Measurements from ENCODE around the gene PTPRD. TPM values are rescaled to one million over a fixed set of nuclear protein-coding genes. Genes with fewer than 3 reads are reported as not detected.

The PTPRD gene
- total RNA-seq, 1 experiment from 2014 or later, result 32.5 TPM

- H3T11ph ChIP-seq (ENCODE audit: low read length), result no peak overlapping the region
- no peak overlapping the region for H3K23ac ChIP-seq (ENCODE audit: insufficient read length, low read depth, low read length)
- Mint-ChIP-seq H3K36me3 (ENCODE audit: insufficient read depth in 1 of 3, low read depth in 3 of 3) (peaks cover 0 to 12% (median 2%) of the 10 kb centered on the region in 3 experiments; a peak in 3 of 7 replicates), H3K27ac (no peak overlapping the region), H3K9me3 (peaks cover 3 to 7% of the 10 kb centered on the region in 2 experiments; a peak in 3 of 5 replicates), H3K4me3 (no peak overlapping the region), H3K4me1 (peaks cover 11 to 13% of the 10 kb centered on the region in 2 experiments), H3K27me3 (ENCODE audit: low read depth) (no peaks in the 10 kb centered on the region)
- no peak overlapping the region for H2BK20ac ChIP-seq (ENCODE audit: low read depth, low read length, poor library complexity, severe bottlenecking)
- no CpG with 5 or more reads among the region's 4 CpGs for WGBS (ENCODE audit: extremely low coverage, insufficient read length, low lambda C conversion rate)
- no peak overlapping the region for H2AK5ac ChIP-seq (ENCODE audit: insufficient read length, low read length)
- no peak overlapping the region for H3K9ac ChIP-seq (ENCODE audit: extremely low read depth, insufficient read length, low read length)
- H3K27me3 ChIP-seq (ENCODE audit: insufficient read depth, low read length), result no peaks in the 10 kb centered on the region
- no peak overlapping the region for H4K5ac ChIP-seq (ENCODE audit: insufficient read length, low read depth, low read length)
- no peak overlapping the region for H4K8ac ChIP-seq (replicated peaks; ENCODE audit: insufficient read length, low read depth, low read length)
- H3K4ac ChIP-seq (ENCODE audit: low read depth, low read length), result no peak overlapping the region
- H3K18ac ChIP-seq (ENCODE audit: insufficient read length, low read depth, low read length), result no peak overlapping the region
- TF ChIP-seq CTCF (conservative IDR thresholded peaks at IDR 0.05), result no peak
- H3K56ac ChIP-seq (ENCODE audit: insufficient read length, low read depth, low read length), result no peak overlapping the region
- H4K91ac ChIP-seq (ENCODE audit: insufficient read length, low read depth, low read length), result no peak overlapping the region
- no peak overlapping the region for H3K4me2 ChIP-seq (ENCODE audit: insufficient read depth, insufficient read length, low read length)
- no peak overlapping the region for H3K27ac ChIP-seq (ENCODE audit: insufficient read length, low read depth, low read length)
- no peaks in the 10 kb centered on the region for H4K20me1 ChIP-seq (ENCODE audit: control insufficient read depth, insufficient read depth, insufficient read length)
- no peaks in the 10 kb centered on the region for H3K9me3 ChIP-seq (ENCODE audit: control insufficient read depth, low read depth, low read length)
- H3K23me2 ChIP-seq (ENCODE audit: insufficient read length, low read depth, low read length, poor library complexity, severe bottlenecking), result no peaks in the 10 kb centered on the region
- H2BK5ac ChIP-seq (ENCODE audit: insufficient read length, low read length), result no peak overlapping the region
- H3K79me2 ChIP-seq (ENCODE audit: insufficient read depth, low read length), result no peaks in the 10 kb centered on the region
- no peaks in the 10 kb centered on the region for H3K79me1 ChIP-seq (ENCODE audit: insufficient read depth, low read depth, low read length, poor library complexity, severe bottlenecking)
- DNase-seq, result no peak
- H2BK120ac ChIP-seq (ENCODE audit: low read depth, low read length, poor library complexity, severe bottlenecking), result no peak overlapping the region
- H3K4me1 ChIP-seq (ENCODE audit: insufficient read depth, low read length), result no peaks in the 10 kb centered on the region
- H3K14ac ChIP-seq (ENCODE audit: insufficient read depth, low read length), result no peak overlapping the region
- H2AFZ ChIP-seq (ENCODE audit: low read length), result no peak overlapping the region
- H2BK12ac ChIP-seq (ENCODE audit: insufficient read length, low read depth, low read length), result no peak overlapping the region
- H2BK15ac ChIP-seq (ENCODE audit: low read depth, low read length), result no peak overlapping the region
These were observed 1202.1 kb downstream of the PTPRD start for GRCh38 chr9:9410736-9411135.

Data from H9 (cell line).